Measurements from ENCODE around the gene TSPAN9. TPM values are rescaled to one million over a fixed set of nuclear protein-coding genes. Genes with fewer than 3 reads are reported as not detected.

The TSPAN9 gene
- total and polyA plus RNA-seq, 10 of the 15 experiments (the other 5 are each of a cell fraction or from before 2014, with no cell fraction given), result 0.03 to 1.0 (median 0.12) TPM; not detected in 5

GRCh38 chr12:3317481-3317815 lies 240.3 kb downstream of the TSPAN9 start (continued):
- TF ChIP-seq KLF5 (IDR thresholded peaks at IDR 0.05; ENCODE audit: partially characterized antibody), result no peak
- TF ChIP-seq SMARCA5 (IDR thresholded peaks at IDR 0.05), result no peak
- TF ChIP-seq RUNX3 (IDR thresholded peaks at IDR 0.05; ENCODE audit: low read length), result no peak
- no peak for TF ChIP-seq NR2C1 (IDR thresholded peaks at IDR 0.05)
- no peak for TF ChIP-seq RB1 (IDR thresholded peaks at IDR 0.05; ENCODE audit: borderline replicate concordance)
- no peak for TF ChIP-seq POLR2A (IDR thresholded peaks at IDR 0.05; ENCODE audit: low read depth, low read length)

GRCh38 chr12:3317841-3318501 lies 240.8 kb downstream of the TSPAN9 start:
- no peak for FAIRE-seq
- in situ Hi-C loops (cut with MboI), result no loop called here
- BruUV-seq (replicated peaks), result no TSS peak
- no peak for DNase-seq (ENCODE audit: low read depth, low spot score)
- Histone ChIP-seq H3K4me2 (ENCODE audit: control insufficient read depth, insufficient read depth) (no peak overlapping the region), H4K20me1 (ENCODE audit: control insufficient read depth, insufficient read depth) (no peaks in the 10 kb centered on the region), H3K27me3 (replicated peaks in 1 of 2; ENCODE audit: control insufficient read depth in 2 of 2, insufficient read depth in 2 of 2, low read length in 1 of 2) (no peaks in the 10 kb centered on the region; a peak in 2 of 4 replicates), H3K4me1 (ENCODE audit: control insufficient read depth, insufficient read depth, low read length) (no peaks in the 10 kb centered on the region), H3K9me3 (replicated peaks; ENCODE audit: control insufficient read depth, insufficient read depth, low read length) (no peaks in the 10 kb centered on the region), H3K9ac (ENCODE audit: control insufficient read depth, insufficient read depth, low read length) (no peak overlapping the region), H3K36me3 (ENCODE audit: control insufficient read depth in 2 of 2, insufficient read depth in 2 of 2, low read length in 1 of 2) (no peaks in the 10 kb centered on the region), H3K79me2 (ENCODE audit: control insufficient read depth, insufficient read depth, low read length) (no peaks in the 10 kb centered on the region), H3K27ac (ENCODE audit: control insufficient read depth, insufficient read depth) (no peak overlapping the region), H3K4me3 (no peak overlapping the region), H2AFZ (ENCODE audit: control insufficient read depth, low read depth, low read length) (no peak overlapping the region)
- intact Hi-C loops (cut with micrococcal nuclease; ENCODE audit: unreplicated experiment), result no loop called here
- ChIA-PET SMC1A (ENCODE audit: uncharacterized antibody, unreplicated experiment) (no interaction called here), POLR2A (no interaction called here), CTCF (interaction anchor here (1.4 kb wide), 2 partner anchors 18 to 486 kb away, joined by 3 to 6 read pairs; no protein-coding TSS in a partner anchor), RAD21 (ENCODE audit: unreplicated experiment) (no interaction called here)
- TF ChIP-seq NFIC (IDR thresholded peaks at IDR 0.05; ENCODE audit: low read depth, low read length) (no peak), JUNB (IDR thresholded peaks at IDR 0.05) (no peak), ZZZ3 (IDR thresholded peaks at IDR 0.05; ENCODE audit: control insufficient read depth, insufficient read length, low read depth) (no peak), PAX5 (IDR thresholded peaks at IDR 0.05; ENCODE audit: borderline replicate concordance, low read depth, low read length) (no peak), ZNF207 (IDR thresholded peaks at IDR 0.05; ENCODE audit: borderline replicate concordance) (no peak), RFX5 (IDR thresholded peaks at IDR 0.05; ENCODE audit: low read depth, low read length) (no peak), ZNF217 (IDR thresholded peaks at IDR 0.05) (no peak), ZNF687 (IDR thresholded peaks at IDR 0.05) (no peak), SREBF2 (IDR thresholded peaks at IDR 0.05; ENCODE audit: low read length) (no peak), ZNF24 (IDR thresholded peaks at IDR 0.05) (no peak), MLLT1 (IDR thresholded peaks at IDR 0.05) (no peak), IKZF1 (conservative IDR thresholded peaks at IDR 0.05) (no peak), CBX5 (IDR thresholded peaks at IDR 0.05; ENCODE audit: low read depth) (no peak), CEBPB (IDR thresholded peaks at IDR 0.05; ENCODE audit: borderline replicate concordance in 1 of 2, low read depth in 2 of 2, low read length in 2 of 2) (no peak)
- 12% methylated on average over 13 of the region's 13 CpGs for WGBS (ENCODE audit: insufficient coverage, insufficient replicate concordance, low lambda C conversion rate, missing lambda C conversion rate)
- ATAC-seq, result no peak
